GM19328 (cell line): ENCODE measurements around the gene SBDS.

ENCODE experiments used
- ATAC-seq: cut with Tn5 transposase; IDR thresholded peaks from one replicate; pipeline ENCODE4 v1.9.1; 2021; ENCODE audit warnings: mild to moderate bottlenecking, moderate library complexity; ENCODE audit not compliant: unreplicated experiment

The SBDS gene

GRCh38 chr7:66948480-66949109 lies 46.8 kb downstream of the SBDS start:
- no peak for ATAC-seq

- ATAC-seq = no peak
Observed at GRCh38 chr7:66946545-66946944, 48.8 kb downstream of the SBDS start.

GRCh38 chr7:66939325-66939724 lies 56.1 kb downstream of the SBDS start:
- ATAC-seq = no peak

- ATAC-seq = no peak
Observed at GRCh38 chr7:66937940-66938339, 57.4 kb downstream of the SBDS start.
